HepG2 (cell line): ENCODE measurements around the gene C1S. TPM values are rescaled to one million over a fixed set of nuclear protein-coding genes. Genes with fewer than 3 reads are reported as not detected.
A peak's percentile ranks its signal among the peaks of the same experiment; 100 is the strongest.

Source experiments
- ATF4 ChIP-seq, 2 experiments: fragments of 450-650 bp in 1 of 2; sonication (generic) in 1 of 2; formaldehyde crosslinking; IDR thresholded peaks; 2 replicates each; pipeline versions ENCODE4 v1.5.0 to v1.8.0; 2020 to 2022; ENCODE audit warnings: mild to moderate bottlenecking in 1 of 2, missing genetic modification reagents in 1 of 2
- ATF5 ChIP-seq: sonication (generic); formaldehyde crosslinking; IDR thresholded peaks from 2 replicates; pipeline ENCODE4 v1.4.0; 2020; ENCODE audit warnings: mild to moderate bottlenecking, low read depth, missing genetic modification reagents
- HMG20A ChIP-seq: IDR thresholded peaks from 2 replicates; pipeline ENCODE4 v1.6.1; 2016; ENCODE audit warnings: borderline replicate concordance
- JDP2 ChIP-seq: sonication (generic); formaldehyde crosslinking; IDR thresholded peaks from 2 replicates; pipeline ENCODE4 v1.8.1; 2022; ENCODE audit warnings: missing genetic modification reagents, borderline replicate concordance
- KMT2A ChIP-seq: sonication (generic); formaldehyde crosslinking; IDR thresholded peaks from 2 replicates; pipeline ENCODE4 v1.4.0; 2020; ENCODE audit warnings: missing genetic modification reagents
- NFKBIZ ChIP-seq: IDR thresholded peaks from 2 replicates; pipeline ENCODE4 v1.6.1; 2018; ENCODE audit warnings: missing genetic modification reagents, missing compliant biosample characterization
- SMARCE1 ChIP-seq: fragments of 450-650 bp; IDR thresholded peaks from 2 replicates; pipeline ENCODE4 v1.6.1; 2017; ENCODE audit warnings: borderline replicate concordance
- ZBTB46 ChIP-seq: sonication (generic); formaldehyde crosslinking; IDR thresholded peaks from 2 replicates; pipeline ENCODE4 v1.4.0; 2020; ENCODE audit warnings: mild to moderate bottlenecking, missing genetic modification reagents, borderline replicate concordance
- ZMYM3 ChIP-seq: sonication (generic); formaldehyde crosslinking; IDR thresholded peaks from 2 replicates; pipeline ENCODE4 v1.5.1; 2020; ENCODE audit warnings: mild to moderate bottlenecking, missing genetic modification reagents
- ZNF121 ChIP-seq: sonication (generic); formaldehyde crosslinking; IDR thresholded peaks from 2 replicates; pipeline ENCODE4 v1.5.0; 2020; ENCODE audit warnings: mild to moderate bottlenecking, missing genetic modification reagents
- ZNF556 ChIP-seq: sonication (generic); formaldehyde crosslinking; IDR thresholded peaks from 2 replicates; pipeline ENCODE4 v1.4.0; 2020; ENCODE audit warnings: mild to moderate bottlenecking, missing genetic modification reagents, borderline replicate concordance
- ZNF609 ChIP-seq: sonication (generic); formaldehyde crosslinking; IDR thresholded peaks from 2 replicates; pipeline ENCODE4 v1.4.0; 2020; ENCODE audit warnings: mild to moderate bottlenecking, missing genetic modification reagents, borderline replicate concordance
- ZNF878 ChIP-seq: sonication (generic); formaldehyde crosslinking; IDR thresholded peaks from 2 replicates; pipeline ENCODE4 v1.8.1; 2023; ENCODE audit warnings: mild to moderate bottlenecking, missing genetic modification reagents, moderate library complexity
- polyA plus RNA-seq, 8 experiments: library from polyadenylated mRNA; depleted of rRNA in 3 of 8; stranded (reverse) in 7 of 8; unstranded in 1 of 8; fragments of >200 nt; fragmentation: Illumina TruSeq in 4 of 8; extraction: Trizol in 4 of 8; gene quantifications; 2 replicates each; pipeline versions ENCODE4 v1.2.1 to v1.2.3, GENCODE V29; 2011 to 2016; ENCODE audit warnings: low read depth in 4 of 8, missing spikeins in 1 of 8, mixed read lengths in 1 of 8; ENCODE audit not compliant: insufficient read depth in 1 of 8
- total RNA-seq, 5 experiments: library from RNA; depleted of rRNA; stranded (reverse); fragments of >200 nt; fragmentation: Illumina TruSeq; extraction: Trizol; gene quantifications; 2 replicates each; pipeline ENCODE4 v1.2.3, GENCODE V29; 2016; ENCODE audit warnings: low read depth in 1 of 5

C1S gene
- total and polyA plus RNA-seq, 2 of the 13 experiments (the other 11 are each of a cell fraction or from before 2014, with no cell fraction given), result 14.5 to 18.2 TPM

DNA sequence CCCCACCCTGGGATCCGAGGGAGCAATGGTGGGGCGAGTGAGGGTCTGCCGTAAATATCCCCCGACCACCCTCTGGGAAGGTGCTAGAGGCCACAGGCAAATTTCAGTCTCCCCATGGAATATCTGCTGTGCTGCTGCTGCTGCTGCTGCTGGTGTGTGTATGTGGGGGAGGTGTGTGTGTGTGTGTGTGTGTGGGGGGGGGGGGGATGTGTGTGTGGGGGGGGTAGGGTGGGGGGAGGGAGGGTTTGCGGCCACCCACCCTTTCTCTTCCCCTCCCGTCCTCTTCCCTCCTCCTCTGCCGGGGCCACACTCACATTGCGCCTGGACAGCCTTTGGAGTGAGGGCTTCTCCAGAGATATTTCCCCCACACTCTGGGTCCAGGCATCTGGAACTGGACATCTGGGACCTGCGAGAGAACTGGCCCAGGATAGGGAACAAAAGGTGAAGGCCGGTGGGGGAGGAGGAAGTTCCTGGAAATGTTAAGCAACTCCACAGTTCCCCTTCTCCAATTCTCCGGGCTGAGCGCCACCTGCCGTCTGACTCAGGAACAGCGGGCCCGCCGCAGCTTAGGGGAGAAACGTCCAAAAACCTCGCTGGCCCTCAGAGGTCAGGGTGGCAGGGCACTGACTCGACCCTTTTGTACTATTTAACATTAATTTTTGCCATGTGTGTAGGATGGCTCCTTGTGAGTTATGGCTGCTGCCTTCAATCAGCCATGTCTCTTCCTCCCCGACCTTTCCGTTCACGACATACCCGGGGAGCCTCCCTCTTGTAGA is 48.5 kb downstream of the C1S start, which contains the start of gene C1RL (continued):
- TF ChIP-seq ZNF609 (CRISPR knock-in tag) (peak; percentile 33; the same call in 1 of the 2 replicates), ZNF121 (CRISPR knock-in tag) (no peak; the same call in 1 of the 2 replicates), JDP2 (CRISPR knock-in tag) (no peak), ZMYM3 (no peak), ATF5 (CRISPR knock-in tag) (no peak), ZNF556 (CRISPR knock-in tag) (0 out of 2 replicates have a peak, but pooled peaks have one; percentile 45), SMARCE1 (no peak), ATF4 (CRISPR knock-in tag; IDR thresholded peaks at IDR 0.05) (peak in 1 of 2 experiments; percentile 63; a peak in 2 of 4 replicates), NFKBIZ (peak; percentile 83; the same call in 1 of the 2 replicates), HMG20A (CRISPR knock-in tag) (no peak), ZNF878 (0 out of 2 replicates have a peak, but pooled peaks have one; percentile 52), KMT2A (CRISPR knock-in tag) (no peak), ZBTB46 (CRISPR knock-in tag) (no peak)
